DOHH2 (cell line): Measurements from ENCODE around the gene CETP.

ENCODE experiments used
- EZH2phosphoT487 ChIP-seq: fragments of 200-600 bp; sonication (generic); IDR thresholded peaks from 2 replicates; pipeline ENCODE4 v1.6.1; 2017; ENCODE audit warnings: borderline replicate concordance, mild to moderate bottlenecking, antibody characterized with exemption, low read length, moderate library complexity, mixed read lengths
- TF ChIP-seq, protein P1 (sequence below): fragments of 200-600 bp; sonication (generic); IDR thresholded peaks from one replicate; pipeline ENCODE4 v1.5.1; 2014; ENCODE audit warnings: antibody characterized with exemption, mild to moderate bottlenecking, low read depth, low read length; ENCODE audit not compliant: poor library complexity, severe bottlenecking

DNA sequence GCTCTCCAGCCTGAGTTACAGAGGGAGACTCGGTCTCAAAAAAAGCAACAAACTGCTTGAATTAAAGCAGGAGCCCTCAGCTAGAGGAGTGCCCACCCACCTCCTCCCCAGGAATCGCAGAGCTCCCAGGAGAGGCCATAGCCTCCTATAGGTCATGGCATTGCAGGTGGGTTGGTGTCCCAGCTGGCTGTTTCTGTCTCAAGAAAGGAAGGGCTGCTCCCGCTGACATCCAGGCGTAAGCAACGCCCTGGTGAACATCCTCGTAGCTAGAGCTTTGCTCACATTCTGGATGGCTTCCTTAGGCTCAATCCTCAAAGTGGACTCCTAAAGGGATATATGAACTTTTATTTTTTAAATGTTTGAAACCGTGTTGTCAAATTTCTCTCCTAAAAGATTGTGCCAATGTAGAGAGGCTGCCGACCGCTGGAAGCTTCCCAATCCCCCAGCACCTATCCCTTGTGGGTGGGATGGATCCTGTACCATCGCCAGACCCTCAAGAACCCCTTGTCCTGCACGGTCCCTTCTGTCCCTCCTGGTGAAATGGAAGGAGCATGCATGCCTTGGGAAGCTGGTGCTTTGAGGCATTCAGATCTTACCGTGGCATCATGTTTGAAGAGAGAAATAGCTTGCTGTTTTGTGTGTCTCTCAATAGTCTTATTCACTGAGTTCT lies 33.5 kb downstream of the CETP start:
- TF ChIP-seq, protein P1, sequence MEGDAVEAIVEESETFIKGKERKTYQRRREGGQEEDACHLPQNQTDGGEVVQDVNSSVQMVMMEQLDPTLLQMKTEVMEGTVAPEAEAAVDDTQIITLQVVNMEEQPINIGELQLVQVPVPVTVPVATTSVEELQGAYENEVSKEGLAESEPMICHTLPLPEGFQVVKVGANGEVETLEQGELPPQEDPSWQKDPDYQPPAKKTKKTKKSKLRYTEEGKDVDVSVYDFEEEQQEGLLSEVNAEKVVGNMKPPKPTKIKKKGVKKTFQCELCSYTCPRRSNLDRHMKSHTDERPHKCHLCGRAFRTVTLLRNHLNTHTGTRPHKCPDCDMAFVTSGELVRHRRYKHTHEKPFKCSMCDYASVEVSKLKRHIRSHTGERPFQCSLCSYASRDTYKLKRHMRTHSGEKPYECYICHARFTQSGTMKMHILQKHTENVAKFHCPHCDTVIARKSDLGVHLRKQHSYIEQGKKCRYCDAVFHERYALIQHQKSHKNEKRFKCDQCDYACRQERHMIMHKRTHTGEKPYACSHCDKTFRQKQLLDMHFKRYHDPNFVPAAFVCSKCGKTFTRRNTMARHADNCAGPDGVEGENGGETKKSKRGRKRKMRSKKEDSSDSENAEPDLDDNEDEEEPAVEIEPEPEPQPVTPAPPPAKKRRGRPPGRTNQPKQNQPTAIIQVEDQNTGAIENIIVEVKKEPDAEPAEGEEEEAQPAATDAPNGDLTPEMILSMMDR: no peak
- no peak for TF ChIP-seq EZH2phosphoT487
